GM12801 (cell line): ENCODE data around the gene CSNK1D.

Source experiments
- TF ChIP-seq, protein P1 (sequence below): IDR thresholded peaks from one replicate; pipeline ENCODE4 v1.5.1; 2011; ENCODE audit warnings: control low read depth; ENCODE audit not compliant: insufficient read length; ENCODE audit errors: extremely low read depth

CSNK1D gene

DNA sequence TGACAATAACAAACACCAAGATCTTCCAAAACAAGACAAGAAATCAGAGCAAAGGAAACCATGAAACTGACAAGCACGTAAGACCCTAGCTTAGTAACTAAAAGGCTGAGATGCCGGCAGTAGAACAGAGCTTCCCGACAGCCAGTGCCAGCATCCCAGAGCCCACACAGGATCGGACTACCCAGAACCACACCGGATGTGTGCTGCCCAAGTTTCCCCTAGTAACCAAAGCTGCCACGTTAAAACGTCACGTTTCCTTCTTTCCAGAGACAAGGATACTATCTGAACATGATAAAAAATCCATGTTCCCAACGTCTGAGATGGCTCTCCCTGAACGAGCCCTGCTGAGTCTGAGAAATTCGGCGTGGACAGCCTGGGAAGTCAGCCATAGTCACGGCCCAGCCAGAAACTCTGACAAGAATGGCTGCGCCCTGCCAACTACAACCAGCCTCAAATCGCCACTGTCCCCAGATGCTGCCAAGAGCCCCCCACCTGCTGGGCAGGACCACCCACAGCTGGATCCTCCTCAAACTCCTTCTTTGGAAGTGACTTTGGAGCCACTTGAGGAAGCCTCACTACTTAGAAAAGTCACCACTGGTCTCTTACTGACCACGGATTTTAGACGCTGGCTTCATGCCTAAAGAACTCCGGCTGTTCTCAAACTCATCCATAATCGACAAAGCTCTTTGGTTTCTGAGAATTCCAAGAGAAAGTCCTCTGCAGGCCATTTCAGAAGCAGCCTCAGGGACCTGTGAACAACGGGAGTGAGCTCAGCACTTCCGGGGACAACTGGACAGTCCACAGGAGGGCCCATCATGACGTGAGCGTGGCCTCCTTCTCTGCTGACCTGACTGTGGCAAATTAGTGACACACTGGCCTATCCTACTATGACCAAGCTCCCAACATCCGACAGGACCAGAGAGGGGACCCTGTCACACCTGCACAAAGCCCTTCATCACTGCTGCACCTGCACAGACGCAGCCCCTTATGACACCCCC is 77.5 kb downstream of the CSNK1D start:
- TF ChIP-seq, protein P1, sequence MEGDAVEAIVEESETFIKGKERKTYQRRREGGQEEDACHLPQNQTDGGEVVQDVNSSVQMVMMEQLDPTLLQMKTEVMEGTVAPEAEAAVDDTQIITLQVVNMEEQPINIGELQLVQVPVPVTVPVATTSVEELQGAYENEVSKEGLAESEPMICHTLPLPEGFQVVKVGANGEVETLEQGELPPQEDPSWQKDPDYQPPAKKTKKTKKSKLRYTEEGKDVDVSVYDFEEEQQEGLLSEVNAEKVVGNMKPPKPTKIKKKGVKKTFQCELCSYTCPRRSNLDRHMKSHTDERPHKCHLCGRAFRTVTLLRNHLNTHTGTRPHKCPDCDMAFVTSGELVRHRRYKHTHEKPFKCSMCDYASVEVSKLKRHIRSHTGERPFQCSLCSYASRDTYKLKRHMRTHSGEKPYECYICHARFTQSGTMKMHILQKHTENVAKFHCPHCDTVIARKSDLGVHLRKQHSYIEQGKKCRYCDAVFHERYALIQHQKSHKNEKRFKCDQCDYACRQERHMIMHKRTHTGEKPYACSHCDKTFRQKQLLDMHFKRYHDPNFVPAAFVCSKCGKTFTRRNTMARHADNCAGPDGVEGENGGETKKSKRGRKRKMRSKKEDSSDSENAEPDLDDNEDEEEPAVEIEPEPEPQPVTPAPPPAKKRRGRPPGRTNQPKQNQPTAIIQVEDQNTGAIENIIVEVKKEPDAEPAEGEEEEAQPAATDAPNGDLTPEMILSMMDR, result no peak

DNA sequence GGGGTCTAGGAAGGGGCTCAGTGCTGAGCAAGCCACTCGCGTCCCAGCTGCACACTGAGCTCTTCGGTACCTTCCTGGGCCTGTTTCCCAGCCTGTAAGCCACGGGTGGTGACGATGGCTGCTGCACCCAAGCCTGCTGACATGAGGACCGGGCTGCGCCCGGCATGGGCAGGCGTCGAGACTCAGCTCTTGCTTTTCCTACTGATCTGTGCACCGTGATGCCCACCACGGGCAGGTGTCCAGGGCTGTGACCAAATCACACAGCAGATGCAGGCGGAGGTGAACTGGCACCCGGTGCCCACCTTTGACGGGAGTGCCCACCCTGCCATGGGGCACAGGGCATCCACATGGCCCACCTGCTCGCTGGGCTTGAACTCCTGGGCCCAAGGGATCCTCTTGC is 78.7 kb downstream of the CSNK1D start:
- TF ChIP-seq, protein P1, result no peak

DNA sequence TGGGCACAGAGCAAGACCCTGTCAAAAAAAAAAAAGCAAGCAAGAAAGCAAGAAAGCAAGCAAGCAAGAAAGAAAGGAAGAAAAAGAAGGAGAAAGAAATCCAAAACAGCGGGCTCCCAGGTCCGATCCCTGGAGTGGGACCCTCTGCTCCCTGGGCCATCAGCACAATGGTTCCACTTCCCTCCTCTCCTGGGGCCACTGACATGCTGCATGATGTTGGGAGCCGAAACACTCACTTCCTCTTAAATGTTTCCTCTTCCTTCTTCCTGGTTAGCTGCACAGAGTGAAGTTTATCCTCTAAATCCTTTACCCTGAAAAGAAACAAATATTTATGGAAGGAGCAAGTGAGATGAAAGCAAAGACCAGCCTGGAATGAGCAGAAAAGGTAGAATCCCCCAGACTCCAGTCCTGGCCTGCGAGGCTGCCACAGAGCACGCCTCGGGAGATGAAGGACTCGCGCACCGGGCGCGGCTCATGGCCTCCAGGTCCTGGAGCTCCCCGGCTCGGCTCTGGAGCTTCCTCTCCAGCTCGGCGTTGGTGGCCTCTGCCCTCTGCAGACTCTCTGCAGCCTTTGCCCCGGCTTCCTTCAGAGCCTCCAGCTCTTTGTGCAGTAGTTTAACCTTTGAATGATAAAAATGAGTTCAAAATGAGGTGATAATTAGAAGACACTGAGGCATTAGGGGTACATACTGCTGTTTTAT is 79.8 kb downstream of the CSNK1D start:
- TF ChIP-seq, protein P1, result no peak
